Sigmoid colon (tissue), 7 donors: Measurements from ENCODE around the gene CFAP69. TPM values are rescaled to one million over a fixed set of nuclear protein-coding genes. Genes with fewer than 3 reads are reported as not detected.
"Not testable (repeated sequence)": the region's sequence is repeated elsewhere in the genome, so short reads cannot be mapped to it uniquely, and the experiment has no call there.

ENCODE experiments used
- DNase-seq: peaks from one replicate; pipeline ENCODE4 v3.0.0-alpha.2; 2019
- H3K27ac ChIP-seq, 4 donors: fragments of 200-600 bp; sonication (generic); one replicate each; pipeline ENCODE4 v1.5.1; 2016 to 2019; ENCODE audit warnings: mild to moderate bottlenecking in 1 of 4
- H3K27me3 ChIP-seq, 3 donors: fragments of 200-600 bp; sonication (generic); one replicate each; pipeline ENCODE4 v1.5.1; 2019; ENCODE audit warnings: mild to moderate bottlenecking in 1 of 3
- H3K36me3 ChIP-seq, 4 donors: fragments of 200-600 bp; sonication (generic); one replicate each; pipeline ENCODE4 v1.5.1; 2016 to 2019
- H3K4me1 ChIP-seq, 4 donors: fragments of 200-600 bp; sonication (generic); one replicate each; pipeline ENCODE4 v1.5.1; 2017 to 2019
- H3K4me3 ChIP-seq, 4 donors: fragments of 200-600 bp; sonication (generic); one replicate each; pipeline ENCODE4 v1.5.1; 2017 to 2019; ENCODE audit warnings: mild to moderate bottlenecking in 2 of 4, moderate library complexity in 1 of 4
- H3K9me3 ChIP-seq, 4 donors: fragments of 200-600 bp in 3 of 4; sonication (generic) in 3 of 4; one replicate each; pipeline versions ENCODE4 v1.5.1 to v1.6.1; 2013 to 2019
- EP300 ChIP-seq, 4 donors: sonication (generic); formaldehyde crosslinking; IDR thresholded peaks; one replicate each; pipeline ENCODE4 v1.6.1; 2017; ENCODE audit warnings: antibody characterized with exemption in 4 of 4
- POLR2A ChIP-seq, 2 donors: fragments of 450-650 bp; IDR thresholded peaks; one replicate each; pipeline ENCODE4 v1.6.1; 2016; ENCODE audit warnings: antibody characterized with exemption in 2 of 2, mild to moderate bottlenecking in 2 of 2, moderate library complexity in 2 of 2
- POLR2AphosphoS5 ChIP-seq, 4 donors: sonication (generic); formaldehyde crosslinking; IDR thresholded peaks; one replicate each; pipeline ENCODE4 v1.6.1; 2017; ENCODE audit warnings: antibody characterized with exemption in 4 of 4
- WGBS, 2 donors: extraction: QIAGEN DNeasy Blood & Tissue Kit; methylation state at CpG; one replicate each; pipeline ENCODE4 v1.1.7; 2013; 5-methylcytosine and 5-hydroxymethylcytosine counted together
- intact Hi-C: fragments of 100-400 bp; cut with DNase I; formaldehyde crosslinking; loops from one replicate; pipeline ENCODE4 v1.15.1; 2023
- polyA plus RNA-seq, 3 donors: library from polyadenylated mRNA; stranded (reverse); fragments of 200-250 nt; gene quantifications; one replicate each; pipeline ENCODE4 v1.2.3, GENCODE V29; 2013
- total RNA-seq, 4 donors: library from RNA; depleted of rRNA; stranded (reverse); fragments of >200 nt; gene quantifications; one replicate each; pipeline ENCODE4 v1.1.0, GENCODE V29; 2016
- TF ChIP-seq, protein P1 (sequence below), 4 experiments: fragments of 450-650 bp in 3 of 4; fragments of 200-600 bp in 1 of 4; IDR thresholded peaks; one replicate each; pipeline ENCODE4 v1.5.1; 2016 to 2019; ENCODE audit warnings: antibody characterized with exemption in 4 of 4, mild to moderate bottlenecking in 3 of 4, moderate library complexity in 2 of 4
- donor health status: healthy with polysubstance abuse.
- donor health status: Bipolar disorder and iron deficiency.
- donor health status: healthy.

CFAP69 gene
- total and polyA plus RNA-seq, 7 donors: 1.0 to 23.5 (median 4.9) TPM

DNA sequence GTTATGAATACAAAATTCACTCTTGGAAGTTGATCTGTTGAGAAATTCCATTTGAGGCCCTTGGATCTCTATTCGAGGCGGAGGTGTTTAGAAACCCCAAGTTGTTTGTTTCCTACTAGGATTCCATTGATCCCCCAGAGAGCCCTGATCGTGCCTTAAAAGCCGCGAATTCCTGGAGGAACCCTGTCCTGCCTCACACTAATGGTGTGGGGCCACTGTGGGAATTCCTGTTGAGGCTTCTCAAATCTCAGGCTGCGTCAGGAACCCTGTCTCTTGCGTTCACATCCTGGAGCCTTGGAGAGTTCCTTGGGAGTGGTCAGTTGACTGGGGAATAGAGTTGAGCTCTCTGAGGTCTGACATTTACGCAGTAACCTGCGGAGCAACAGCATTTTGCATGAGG is 1.2 kb downstream of the CFAP69 start:
- H3K4me3 ChIP-seq: peak overlapping the region; percentile 52 to 89 (median 86)
- H3K27ac ChIP-seq: peak overlapping the region in 2 of 4 donors; percentile 38 to 79
- TF ChIP-seq POLR2A (IDR thresholded peaks at IDR 0.05) (no peak), POLR2AphosphoS5 (IDR thresholded peaks at IDR 0.05) (no peak), EP300 (IDR thresholded peaks at IDR 0.05) (no peak)
- TF ChIP-seq, protein P1, sequence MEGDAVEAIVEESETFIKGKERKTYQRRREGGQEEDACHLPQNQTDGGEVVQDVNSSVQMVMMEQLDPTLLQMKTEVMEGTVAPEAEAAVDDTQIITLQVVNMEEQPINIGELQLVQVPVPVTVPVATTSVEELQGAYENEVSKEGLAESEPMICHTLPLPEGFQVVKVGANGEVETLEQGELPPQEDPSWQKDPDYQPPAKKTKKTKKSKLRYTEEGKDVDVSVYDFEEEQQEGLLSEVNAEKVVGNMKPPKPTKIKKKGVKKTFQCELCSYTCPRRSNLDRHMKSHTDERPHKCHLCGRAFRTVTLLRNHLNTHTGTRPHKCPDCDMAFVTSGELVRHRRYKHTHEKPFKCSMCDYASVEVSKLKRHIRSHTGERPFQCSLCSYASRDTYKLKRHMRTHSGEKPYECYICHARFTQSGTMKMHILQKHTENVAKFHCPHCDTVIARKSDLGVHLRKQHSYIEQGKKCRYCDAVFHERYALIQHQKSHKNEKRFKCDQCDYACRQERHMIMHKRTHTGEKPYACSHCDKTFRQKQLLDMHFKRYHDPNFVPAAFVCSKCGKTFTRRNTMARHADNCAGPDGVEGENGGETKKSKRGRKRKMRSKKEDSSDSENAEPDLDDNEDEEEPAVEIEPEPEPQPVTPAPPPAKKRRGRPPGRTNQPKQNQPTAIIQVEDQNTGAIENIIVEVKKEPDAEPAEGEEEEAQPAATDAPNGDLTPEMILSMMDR (IDR thresholded peaks at IDR 0.05): no peak
- 28 to 29% methylated on average over 9 of the region's 9 CpGs for WGBS, 2 donors
- peak; percentile 69 for DNase-seq
- no peaks in the 10 kb centered on the region for H3K27me3 ChIP-seq
- peaks cover 0 to 24% (median 19%) of the 10 kb centered on the region in 4 donors for H3K4me1 ChIP-seq
- intact Hi-C loops: no loop called here
- H3K36me3 ChIP-seq: no peaks in the 10 kb centered on the region
- H3K9me3 ChIP-seq: no peaks in the 10 kb centered on the region

DNA sequence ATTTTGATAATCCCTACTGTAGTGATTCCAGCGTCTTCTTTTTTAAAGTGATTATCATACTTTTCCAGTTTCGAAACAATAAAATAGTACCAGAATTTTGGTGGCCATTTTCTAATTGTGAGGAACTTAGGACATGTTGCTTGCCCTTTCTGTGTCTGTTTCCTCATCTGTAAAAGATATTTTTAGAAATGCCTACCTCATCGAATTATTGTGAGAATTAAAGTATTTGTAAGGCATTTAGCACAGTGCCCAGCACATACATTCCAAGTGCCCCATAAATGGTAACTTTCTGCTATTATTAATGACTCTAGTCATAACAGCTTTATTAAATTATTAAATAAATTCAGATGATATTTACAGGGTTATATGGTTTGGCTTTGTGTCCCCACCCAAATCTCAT is 3.7 kb downstream of the CFAP69 start:
- H3K27ac ChIP-seq: no peak overlapping the region
- no peaks in the 10 kb centered on the region for H3K9me3 ChIP-seq
- no peak for TF ChIP-seq EP300 (IDR thresholded peaks at IDR 0.05)
- no peak for TF ChIP-seq POLR2A (IDR thresholded peaks at IDR 0.05)
- TF ChIP-seq, protein P1 (IDR thresholded peaks at IDR 0.05): no peak
- no peak for TF ChIP-seq POLR2AphosphoS5 (IDR thresholded peaks at IDR 0.05)
- H3K4me3 ChIP-seq: no peak overlapping the region
- intact Hi-C loops: no loop called here
- H3K36me3 ChIP-seq: no peaks in the 10 kb centered on the region
- no peaks in the 10 kb centered on the region for H3K27me3 ChIP-seq
- H3K4me1 ChIP-seq: peaks cover 0 to 24% (median 19%) of the 10 kb centered on the region in 4 donors
- no peak for DNase-seq
- 91 to 93% methylated on average over 3 of the region's 3 CpGs for WGBS, 2 donors

DNA sequence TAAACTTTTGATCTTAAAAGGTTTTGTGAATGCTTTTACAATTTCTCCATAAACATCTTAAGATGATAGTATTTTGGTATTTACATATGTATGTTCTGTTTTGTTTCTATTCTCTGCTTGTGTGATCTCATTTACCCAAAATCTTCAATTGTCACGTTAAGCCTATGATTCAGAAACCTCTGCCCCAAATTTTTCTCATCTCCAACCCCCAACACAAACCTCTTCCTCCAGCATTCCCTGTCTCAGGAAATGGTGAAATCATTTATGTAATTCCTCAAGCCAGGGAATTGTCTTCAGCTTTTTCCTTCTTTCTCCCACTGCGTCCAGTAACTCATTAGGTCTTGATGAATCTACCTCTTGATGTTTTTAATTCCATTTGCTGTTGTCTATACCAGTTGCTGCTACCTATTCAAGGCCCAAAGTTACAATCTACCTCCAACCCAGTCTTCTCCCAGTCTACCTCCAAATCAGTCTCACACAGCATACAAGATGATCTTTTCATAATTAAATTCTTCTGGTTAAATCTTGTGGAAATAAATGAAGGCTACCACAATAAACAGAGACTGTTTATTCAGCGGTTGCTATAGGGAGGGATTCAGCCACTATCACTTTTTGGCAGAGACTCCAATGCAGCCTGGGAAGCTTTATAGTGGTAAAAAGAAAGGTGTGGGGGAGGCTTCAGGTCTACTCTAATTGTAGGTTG is 5.8 kb downstream of the CFAP69 start:
- peaks cover 0 to 15% (median 8%) of the 10 kb centered on the region in 4 donors for H3K4me1 ChIP-seq
- no peak for DNase-seq
- intact Hi-C loops: no loop called here

DNA sequence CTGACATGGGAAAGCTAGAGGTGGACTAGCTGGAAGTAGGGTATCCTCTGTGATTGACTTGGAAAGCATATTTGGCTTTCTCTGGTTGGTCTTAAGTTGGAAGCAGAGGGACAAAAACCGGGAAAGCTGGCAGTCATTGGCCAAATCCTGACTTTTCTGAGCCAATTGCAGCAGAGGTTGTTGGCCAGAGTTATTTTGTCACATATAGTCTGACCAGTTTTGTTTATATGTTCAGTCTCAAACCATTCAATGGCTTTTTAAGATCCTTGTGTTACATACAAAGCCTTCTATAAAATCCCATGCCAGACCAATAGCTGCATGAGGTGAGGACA is 6.3 kb downstream of the CFAP69 start:
- no peaks in the 10 kb centered on the region for H3K9me3 ChIP-seq
- H3K36me3 ChIP-seq: no peaks in the 10 kb centered on the region
- TF ChIP-seq POLR2AphosphoS5 (IDR thresholded peaks at IDR 0.05): no peak
- no peak for TF ChIP-seq POLR2A (IDR thresholded peaks at IDR 0.05)
- TF ChIP-seq, protein P1 (IDR thresholded peaks at IDR 0.05): no peak
- no peak for TF ChIP-seq EP300 (IDR thresholded peaks at IDR 0.05)
- H3K27me3 ChIP-seq: no peaks in the 10 kb centered on the region
- intact Hi-C loops: no loop called here
- H3K4me1 ChIP-seq: peaks cover 0 to 10% (median 4%) of the 10 kb centered on the region in 4 donors
- H3K27ac ChIP-seq: peak overlapping the region in 3 of 4 donors; percentile 44 to 51 (median 50)
- no peak overlapping the region for H3K4me3 ChIP-seq
- 65 to 72% methylated on average over 1 of the region's 1 CpG for WGBS, 2 donors
- DNase-seq: no peak

More for the DNA sequence above, 5.8 kb downstream of the CFAP69 start:
- no peaks in the 10 kb centered on the region for H3K27me3 ChIP-seq
- no peaks in the 10 kb centered on the region for H3K36me3 ChIP-seq
- no peaks in the 10 kb centered on the region for H3K9me3 ChIP-seq
- H3K27ac ChIP-seq: peak overlapping the region in 3 of 4 donors; percentile 44 to 51 (median 50)
- no peak for TF ChIP-seq EP300 (IDR thresholded peaks at IDR 0.05)
- no peak for TF ChIP-seq POLR2AphosphoS5 (IDR thresholded peaks at IDR 0.05)
- no peak for TF ChIP-seq POLR2A (IDR thresholded peaks at IDR 0.05)
- TF ChIP-seq, protein P1 (IDR thresholded peaks at IDR 0.05): no peak
- no peak overlapping the region for H3K4me3 ChIP-seq
- 43 to 64% methylated on average over 3 of the region's 3 CpGs for WGBS, 2 donors

DNA sequence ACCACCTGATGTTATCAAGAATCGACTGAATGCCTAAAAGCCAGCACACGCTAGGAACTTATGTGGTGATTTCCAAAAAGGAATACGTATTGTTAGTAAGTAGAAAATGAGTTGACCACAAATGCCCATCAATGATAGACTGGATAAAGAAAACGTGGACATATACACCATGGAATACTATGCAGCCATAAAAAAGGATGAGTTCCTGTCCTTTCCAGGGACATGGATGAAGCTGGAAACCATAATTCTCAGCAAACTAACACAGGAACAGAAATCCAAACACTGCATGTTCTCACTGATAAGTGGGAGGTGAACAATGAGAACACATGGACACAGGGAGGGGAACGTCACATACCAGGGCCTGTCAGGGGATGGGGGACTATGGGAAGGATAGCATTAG is 11.0 kb downstream of the CFAP69 start:
- H3K9me3 ChIP-seq, H3K4me3 ChIP-seq, intact Hi-C loops, H3K4me1 ChIP-seq, DNase-seq, H3K27ac ChIP-seq, H3K36me3 ChIP-seq, H3K27me3 ChIP-seq: not testable (repeated sequence)
- 94 to 95% methylated on average over 5 of the region's 5 CpGs for WGBS, 2 donors
